Forelimb muscle (tissue), 1 donor: ENCODE results near the gene GNAT2. TPM values are rescaled to one million over a fixed set of nuclear protein-coding genes. Genes with fewer than 3 reads are reported as not detected.

Experiments used
- DNase-seq: peaks from one replicate; pipeline ENCODE4 v3.0.0-alpha.2; 2013; ENCODE audit warnings: low read depth
- polyA plus RNA-seq: library from polyadenylated mRNA; unstranded; fragments of 120-200 nt; gene quantifications from one replicate; pipeline ENCODE4 v1.2.1, GENCODE V29; 2013; ENCODE audit not compliant: insufficient read length

The GNAT2 gene
- polyA plus RNA-seq, 1 donor, result not detected

DNA sequence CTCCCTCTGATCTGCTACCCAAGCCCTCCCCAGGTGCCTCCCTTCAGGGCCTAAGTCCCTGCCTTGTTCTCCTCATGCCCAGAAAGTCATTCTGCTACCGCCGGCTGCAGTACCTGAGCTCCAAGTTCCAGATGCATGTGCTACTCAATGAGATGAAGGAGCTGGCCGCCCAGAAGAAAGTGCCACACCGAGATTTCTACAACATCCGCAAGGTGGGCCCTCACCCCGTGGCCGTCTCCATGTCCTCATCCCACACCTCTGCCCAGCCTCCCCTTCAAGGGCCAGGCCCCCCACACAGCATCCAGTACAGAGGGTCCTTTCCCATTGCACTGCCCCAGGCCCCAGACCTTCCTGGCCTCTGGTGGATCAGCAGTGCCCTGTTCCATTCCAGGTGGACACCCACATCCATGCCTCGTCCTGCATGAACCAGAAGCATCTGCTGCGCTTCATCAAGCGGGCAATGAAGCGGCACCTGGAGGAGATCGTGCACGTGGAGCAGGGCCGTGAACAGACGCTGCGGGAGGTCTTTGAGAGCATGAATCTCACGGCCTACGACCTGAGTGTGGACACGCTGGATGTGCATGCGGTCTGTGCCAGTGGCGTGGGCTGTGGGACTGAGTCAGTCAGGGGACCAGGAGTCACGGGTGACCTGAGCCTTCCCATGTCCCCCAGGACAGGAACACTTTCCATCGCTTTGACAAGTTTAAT is 8.4 kb upstream of the GNAT2 start:
- no peak for DNase-seq

DNA sequence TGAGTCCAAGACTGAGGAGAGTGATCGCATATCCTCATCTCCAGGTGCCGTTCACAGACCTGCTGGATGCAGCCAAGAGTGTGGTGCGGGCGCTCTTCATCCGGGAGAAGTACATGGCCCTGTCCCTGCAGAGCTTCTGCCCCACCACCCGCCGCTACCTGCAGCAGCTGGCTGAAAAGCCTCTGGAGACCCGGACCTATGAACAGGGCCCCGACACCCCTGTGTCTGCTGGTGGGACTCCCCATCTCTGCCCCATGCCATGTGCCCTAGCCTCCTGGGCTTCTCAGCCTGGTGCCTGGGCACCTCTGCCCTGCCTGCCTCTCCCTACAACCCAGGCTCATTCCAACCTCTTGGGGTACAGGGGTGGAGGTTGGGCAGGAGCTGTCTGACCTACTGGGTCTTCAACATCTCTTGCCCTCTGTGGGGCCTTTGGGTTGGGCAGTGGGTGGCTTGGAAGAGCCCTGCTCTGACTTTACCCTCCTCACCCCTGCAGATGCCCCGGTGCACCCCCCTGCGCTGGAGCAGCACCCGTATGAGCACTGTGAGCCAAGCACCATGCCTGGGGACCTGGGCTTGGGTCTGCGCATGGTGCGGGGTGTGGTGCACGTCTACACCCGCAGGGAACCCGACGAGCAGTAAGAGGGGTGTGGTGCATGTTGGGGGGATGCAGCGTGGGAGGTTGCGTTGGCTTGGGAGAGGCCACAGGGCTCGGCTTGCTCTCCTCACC is 7.4 kb upstream of the GNAT2 start:
- DNase-seq, result no peak

DNA sequence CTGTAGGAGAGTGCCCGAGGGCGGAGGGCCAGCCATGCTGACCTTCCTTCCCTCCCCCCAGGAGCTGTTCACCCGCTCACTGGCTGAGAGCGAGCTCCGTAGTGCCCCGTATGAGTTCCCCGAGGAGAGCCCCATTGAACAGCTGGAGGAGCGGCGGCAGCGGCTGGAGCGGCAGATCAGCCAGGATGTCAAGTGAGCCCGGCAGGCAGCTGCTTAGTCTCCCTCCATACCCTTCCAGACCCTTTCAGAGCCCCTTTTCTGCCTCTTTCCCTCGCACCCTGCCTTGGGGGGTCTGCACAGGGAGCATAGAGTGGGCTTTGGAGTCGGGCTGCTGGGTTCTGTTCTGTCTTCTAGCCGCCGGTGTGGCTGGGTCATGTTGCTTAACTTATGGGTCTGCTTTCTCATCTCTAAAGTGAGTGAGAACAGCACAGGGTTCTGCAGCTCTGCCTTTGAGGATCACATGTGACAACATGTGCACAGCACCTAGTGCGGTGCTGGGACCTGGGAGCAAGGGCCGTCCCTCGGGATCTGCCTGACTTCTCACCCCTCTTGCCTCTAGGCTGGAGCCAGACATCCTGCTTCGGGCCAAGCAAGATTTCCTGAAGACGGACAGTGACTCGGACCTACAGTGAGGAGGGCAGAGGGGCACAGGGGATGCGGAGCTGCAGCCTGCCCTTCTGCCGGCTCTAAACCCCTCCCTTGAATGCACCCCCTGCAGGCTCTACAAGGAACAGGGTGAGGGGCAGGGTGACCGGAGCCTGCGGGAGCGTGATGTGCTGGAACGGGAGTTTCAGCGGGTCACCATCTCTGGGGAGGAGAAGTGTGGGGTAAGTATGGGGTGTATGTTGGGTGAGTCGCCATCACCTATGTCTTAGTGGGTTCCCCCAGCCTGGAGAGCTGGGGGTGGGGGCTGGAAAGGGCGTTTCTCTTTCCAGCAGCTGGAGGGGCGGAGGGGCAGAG is 6.5 kb upstream of the GNAT2 start:
- DNase-seq, result no peak

DNA sequence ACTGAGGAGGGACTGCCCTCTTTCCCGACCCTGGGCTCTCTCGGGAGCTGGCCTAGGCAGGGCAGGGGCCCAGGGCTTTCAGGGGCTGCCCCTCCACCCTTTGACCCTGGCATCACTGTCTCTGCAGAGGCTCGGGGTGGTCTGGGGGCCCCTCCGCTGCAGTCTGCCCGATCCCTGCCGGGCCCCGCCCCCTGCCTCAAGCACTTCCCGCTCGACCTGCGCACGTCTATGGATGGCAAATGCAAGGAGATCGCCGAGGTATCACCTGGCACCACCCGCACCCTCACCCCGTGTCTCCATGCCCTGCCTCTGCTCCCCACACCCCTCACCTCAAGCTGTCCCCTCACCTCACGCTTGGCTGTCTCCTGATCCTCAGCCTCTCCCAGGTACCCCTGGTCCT is 5.8 kb upstream of the GNAT2 start:
- no peak for DNase-seq

DNA sequence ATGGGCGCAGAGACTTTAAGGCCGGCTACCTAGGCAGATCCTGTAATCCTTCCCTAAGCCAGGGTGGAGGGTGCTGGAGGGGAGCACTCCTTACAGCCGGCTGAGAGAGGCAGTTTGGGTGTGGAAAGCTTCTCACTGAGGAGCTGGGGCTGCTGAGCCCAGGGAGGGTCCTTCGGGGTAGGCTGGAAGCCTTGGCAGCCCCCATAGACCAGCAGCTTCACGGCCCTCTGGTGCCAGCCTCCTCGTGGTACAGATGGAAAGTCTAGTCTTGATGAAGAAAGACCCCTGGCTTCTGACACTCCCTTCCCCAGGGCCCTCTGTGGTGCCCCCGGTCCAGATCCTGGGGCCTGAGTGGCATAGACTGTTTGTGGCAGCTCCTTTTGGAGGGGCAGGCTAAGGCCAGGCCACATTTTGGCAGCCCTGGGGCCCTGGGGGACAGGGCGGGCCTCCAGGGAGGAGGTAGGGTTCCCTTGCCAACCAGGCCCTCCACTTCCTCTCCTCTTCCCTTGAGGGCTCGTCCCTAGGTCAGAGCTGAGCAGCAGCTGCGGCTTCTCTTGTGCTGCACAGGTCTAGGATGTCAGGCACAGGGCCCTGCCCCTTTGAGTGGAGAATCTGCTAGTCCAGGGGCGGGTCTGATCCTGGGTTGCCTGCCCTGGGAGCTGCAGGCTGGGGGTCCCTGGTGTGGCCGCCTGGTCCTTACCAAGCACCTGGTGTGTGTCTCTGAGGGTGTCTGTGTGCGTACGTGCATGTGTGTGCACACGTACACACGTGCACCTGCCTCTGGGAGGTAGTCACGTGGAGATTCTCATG is 5.0 kb upstream of the GNAT2 start:
- no peak for DNase-seq

DNA sequence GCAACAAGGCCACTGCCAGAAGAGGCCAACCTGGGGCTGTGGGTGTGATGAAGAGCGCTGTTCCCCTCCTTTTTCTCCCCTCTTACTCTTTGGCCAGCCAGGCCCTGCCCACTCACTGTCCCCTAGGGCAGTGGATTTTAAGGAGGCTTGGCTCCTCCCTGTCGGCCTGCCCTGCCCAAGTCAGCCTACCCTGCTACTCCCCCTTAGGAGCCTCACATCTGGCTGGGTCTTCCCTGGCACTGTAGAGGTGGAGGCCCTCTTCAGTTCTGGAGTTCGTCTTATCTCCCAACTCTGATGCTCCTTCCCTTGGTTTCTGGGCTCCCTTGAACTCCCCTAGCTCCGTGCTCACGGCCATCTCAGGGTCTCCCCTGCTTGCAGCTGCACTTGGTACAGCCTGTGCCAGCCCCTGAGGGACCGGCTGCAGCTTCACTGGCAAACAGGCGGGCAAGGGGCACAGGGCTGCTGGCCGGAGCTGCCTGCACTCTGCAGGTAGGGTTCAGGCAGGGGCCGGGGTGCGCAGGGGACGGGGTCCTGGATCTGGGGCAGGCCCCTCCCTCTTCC is 4.3 kb upstream of the GNAT2 start:
- DNase-seq, result no peak

DNA sequence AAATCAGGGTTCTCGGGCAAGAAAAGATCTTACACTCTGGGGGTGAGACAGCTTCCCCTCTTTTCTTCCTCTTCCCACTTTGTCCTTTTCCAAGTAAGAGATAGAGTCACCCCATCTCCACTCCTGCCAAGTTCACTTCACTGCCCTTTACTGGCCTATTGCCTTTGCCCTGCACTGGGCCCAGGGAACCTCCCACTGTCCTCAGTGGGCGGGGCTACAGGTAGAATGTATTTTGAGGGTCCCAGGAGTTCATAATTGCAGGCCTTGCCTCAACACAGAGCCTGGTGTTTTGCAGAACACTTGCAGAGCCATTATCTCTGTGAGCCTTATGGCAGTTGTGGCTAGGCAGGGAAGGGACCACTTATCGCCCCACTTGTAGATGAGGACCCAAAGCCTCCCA is 3.5 kb upstream of the GNAT2 start:
- no peak for DNase-seq

DNA sequence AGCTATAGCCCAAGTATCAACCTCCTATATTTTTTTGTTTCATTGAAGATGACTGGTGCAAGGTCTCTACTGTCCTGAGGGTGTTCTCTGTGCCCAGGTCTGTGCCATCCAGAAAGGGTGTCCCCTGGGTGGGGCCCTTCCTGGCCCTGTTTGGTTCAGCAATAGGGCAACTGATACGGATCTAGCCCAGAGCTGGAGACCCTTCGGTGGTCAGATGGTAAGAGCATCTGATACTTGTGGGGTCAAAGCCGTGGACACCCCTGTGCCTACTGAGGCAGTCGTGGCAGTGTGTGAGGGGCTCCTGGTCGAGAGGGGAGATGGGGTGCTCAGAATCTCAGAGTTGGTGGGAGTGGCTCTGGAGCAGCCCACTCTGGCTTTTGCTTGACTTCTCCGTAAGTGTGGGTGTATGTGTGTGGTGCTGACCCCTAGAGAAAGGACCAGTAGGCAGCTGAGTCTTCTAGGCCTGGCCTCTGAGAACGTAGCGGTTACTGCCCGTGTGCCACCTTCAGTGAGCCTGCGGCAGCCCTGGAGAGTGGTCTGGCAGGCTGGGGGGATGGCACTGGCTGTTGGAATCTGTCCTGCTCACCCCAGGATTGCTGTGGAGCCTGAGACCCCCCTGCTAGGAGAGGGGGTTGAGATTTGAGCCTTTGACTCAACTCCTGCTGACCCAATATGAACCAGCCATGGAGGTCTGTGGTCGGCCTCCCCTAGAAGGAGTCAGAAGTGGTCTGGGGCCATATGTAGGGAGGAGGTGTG is 2.9 kb upstream of the GNAT2 start:
- DNase-seq, result no peak

DNA sequence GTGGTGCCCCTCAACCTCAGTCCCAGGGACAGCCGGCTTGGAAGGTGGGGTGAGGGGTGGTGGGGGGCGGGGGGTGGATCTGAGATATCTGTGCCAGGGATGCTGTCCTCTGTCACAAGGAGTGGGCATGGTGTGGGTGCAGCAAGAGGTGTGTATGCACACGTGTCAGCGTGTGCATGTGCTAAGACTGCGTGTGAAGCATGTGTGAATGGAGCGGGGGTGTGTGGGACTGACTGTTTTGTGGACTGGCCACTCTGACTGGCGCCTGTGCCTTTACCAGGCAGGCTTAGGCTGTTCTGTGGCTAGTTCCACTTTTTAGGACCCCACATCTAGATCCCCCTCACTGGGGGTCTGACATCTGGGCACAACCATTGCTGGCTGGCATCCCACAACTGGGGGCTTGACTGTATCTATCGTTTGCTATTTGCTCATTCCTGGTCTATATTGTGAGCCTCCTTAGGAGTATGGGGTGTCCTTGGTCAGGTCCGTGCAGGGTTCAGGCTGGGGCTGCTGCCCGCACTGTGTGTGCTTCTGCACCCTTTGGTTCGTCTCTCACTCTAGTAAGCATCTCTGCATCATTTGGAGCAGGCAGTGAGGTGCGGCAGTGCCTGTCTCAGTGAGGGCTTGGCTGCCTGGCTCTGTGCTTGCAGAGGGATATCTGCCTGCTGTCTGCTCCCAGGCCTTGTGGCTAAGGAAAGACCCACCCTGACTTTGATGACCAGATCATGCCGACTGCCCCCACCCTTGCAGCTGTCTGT is 2.1 kb upstream of the GNAT2 start:
- DNase-seq, result no peak

DNA sequence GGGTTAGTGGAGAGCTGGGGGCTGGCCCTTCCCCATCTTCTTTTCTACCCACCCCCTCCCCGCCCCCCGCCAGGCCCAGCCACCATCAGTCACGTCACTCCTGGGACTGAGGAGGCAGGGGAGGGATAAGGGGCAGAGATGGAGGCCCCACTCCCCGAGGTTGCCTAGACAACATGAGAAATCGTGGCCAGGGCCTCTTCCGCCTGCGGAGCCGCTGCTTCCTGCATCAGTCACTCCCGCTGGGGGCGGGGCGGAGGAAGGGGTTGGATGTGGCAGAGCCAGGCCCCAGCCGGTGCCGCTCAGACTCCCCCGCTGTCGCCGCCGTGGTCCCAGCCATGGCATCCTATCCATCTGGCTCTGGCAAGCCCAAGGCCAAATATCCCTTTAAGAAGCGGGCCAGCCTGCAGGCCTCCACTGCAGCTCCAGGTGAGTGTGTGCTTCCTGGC is 1.4 kb upstream of the GNAT2 start:
- peak; percentile 88 for DNase-seq

DNA sequence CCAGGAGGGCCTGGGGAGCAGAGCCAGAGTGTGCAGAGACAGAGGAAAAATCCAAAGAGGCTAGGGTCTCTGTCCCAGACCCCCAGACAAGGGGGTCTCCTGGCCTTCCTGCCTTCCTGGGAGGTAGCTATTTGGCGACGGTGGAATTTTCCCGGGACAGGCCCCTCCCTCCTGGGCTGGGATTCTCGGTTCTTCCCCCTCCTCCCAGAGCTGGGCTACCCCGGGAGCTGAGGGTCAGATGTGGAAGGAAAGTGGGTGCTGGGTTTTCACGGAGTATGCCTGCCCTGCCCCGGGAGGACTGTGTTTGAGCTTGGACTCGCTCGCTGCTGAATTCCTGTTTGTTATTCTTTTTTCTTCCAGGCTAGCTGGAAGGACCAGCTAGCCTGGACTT is 980 bp upstream of the GNAT2 start:
- DNase-seq, result no peak

DNA sequence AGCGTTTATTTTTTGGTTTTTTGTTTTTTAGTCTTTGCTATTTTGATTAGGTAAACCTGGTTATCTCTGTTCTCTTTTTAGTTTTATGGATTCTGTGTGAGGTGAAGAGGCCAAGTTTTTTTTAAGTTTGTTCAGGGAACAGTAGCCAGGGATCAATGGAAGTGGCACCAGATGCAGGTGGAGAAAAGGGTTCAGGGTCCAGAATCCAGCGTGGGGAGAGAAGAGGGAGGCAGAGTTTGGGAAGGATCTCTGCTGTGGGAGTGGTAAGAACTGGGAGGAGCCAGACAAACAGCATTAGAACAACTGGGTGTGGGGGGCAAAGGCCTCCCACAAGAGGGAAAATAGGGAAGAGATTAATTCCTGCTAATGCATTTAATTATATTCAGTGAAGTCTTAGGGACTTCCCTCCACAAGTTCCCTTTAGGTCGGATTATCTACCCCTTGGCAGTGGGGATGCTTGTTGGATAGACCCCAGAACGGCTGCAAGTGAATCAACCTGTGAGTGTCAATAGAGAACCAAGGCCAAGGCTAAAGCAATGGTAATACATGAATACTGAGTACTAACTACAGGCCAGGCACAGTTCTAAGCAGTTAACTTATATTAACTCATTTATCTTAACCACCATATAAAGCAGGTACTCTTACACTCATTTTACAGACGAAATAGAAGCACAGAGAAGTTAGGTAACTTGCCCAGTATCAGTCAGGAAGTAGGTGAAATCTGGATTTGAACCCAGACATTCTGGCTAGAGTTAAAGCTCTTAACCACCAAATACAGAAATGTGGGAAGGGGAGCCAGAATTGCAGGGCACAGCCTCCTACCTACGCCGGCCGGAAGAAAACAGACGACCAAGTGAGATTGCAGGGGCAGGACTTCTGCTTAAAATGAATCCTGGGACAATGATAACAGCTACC is 498 bp downstream of the GNAT2 start:
- DNase-seq, result no peak

DNA sequence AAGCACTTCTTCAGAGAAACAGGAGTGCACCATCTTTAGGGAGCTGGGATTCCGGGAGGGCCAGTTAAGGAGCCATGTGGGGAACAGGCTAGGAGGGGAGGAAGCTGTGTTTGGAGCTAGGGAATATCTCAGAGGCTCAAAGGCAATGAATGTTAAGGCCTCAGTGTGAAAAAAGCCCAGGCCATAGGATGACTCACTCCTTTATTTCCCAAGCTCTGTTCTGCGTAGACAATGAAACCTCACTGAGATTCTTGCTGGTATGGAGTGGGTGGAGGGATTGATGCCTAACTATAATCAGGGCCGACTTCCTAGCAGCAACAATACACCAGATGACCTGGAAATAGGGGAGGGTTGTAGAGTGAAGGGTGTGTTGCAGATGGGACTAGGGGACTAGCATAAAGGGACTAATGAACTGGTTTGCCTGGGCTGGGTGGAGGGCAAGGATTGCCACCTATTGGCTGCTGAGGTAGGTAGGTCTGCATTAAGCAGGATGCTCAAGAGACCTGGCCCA is 2.1 kb downstream of the GNAT2 start:
- no peak for DNase-seq

DNA sequence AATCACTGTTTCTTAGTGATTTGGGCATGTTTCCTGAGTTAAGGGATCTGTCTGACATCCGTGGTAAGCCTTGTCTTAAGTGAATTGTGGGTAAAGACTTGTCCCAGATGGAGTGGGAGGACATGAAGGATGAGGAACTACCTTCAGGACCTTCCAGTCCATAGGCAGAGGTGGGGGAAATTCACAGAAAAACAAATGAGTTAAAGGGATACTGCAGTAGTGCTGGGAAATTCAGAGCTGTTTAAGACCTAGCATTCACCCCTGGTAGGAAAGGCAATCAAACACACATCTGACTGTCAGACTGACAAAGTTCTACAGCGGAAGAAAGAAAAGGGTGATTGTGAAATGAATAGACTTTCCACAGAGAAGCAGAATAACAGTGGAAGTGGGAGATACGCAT is 3.0 kb downstream of the GNAT2 start:
- DNase-seq, result no peak

DNA sequence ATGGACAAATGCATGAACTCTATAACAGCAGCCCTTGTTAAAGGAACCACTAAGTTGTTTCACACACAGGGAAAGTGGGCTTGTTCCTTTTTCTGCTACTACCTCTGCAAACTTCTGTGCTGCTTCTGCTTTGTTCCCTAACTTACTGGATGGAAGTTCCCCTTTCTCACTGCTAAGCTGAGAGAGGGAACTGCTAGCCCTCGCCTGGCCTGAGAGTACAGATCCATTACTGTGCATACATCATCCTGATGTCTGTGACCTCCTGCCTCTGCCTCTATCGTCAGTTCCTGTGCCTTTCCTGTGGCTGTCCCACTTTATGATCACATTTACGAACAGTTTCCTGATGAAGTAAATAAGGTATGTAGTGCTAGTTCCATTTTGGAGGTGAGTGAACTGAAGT is 3.5 kb downstream of the GNAT2 start:
- no peak for DNase-seq

DNA sequence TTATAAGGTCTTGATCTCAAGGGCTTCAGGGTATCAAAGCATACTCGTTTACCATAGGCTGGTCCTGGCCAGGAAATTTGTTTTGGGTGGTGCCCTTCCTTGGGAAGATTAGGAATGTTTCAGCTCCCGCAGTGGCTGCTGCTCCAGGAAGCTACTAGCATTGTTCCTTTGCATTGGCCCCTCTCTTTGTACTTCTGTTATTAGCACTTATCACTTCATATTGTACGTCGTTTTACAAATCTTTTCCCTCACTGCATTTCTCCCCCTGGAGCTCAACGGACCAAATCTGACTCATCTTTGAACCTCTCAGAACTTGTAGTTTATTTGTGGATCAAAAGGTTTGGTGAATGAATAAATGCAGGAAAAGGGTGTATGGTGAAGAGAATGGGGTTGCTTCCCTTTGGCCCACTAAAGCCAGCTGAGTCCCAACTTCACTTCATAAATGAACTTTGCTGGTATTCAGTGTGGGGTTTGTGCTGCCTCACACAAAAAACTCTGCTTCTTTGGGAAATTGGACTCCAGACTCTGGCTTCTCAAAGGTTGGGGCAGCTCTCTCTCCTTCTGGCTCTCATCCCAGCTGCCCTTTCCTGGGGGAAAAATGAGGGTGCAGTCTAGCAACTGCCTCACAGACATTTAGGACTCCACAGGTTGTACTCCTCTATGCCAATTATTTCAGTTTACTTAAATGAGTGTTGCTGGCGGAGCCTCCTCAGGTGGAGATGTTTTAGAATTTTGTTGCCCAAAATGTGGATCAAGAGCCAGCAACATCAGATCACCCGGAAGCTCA is 5.9 kb downstream of the GNAT2 start:
- DNase-seq, result no peak

DNA sequence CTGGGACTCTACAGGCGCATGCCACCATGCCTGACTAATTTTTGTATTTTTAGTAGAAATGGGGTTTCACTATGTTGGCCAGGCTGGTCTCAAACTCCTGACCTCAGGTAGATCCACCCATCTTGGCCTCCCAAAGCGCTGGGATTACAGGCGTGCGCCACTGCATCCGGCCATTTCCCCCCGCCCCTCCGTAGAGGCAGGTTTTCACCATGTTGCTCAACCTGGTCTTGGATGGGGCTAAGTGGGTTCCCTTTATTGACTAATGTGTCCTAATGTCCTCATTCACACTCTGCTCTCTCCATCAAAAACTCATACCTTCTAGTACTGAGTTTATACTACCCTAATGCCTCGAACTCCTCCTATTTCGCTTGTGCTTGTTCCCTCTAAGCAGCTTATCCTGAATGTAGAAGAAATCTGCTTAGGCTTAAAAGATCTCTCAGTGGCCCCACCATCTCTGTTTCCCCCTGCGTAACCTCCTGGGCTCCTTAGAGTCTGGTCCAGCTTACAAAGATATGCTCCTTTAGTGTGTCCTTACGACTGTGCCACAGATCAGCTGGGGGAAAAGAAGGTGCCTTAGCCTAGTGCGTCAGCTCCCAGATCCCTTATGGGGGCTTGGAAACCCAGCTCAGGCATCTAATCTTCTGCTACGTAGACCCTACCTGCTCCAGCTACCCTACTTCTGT is 8.0 kb downstream of the GNAT2 start:
- no peak for DNase-seq
